NCI-H1048 (cell line): Measurements from ENCODE around the gene ZNF790.
"Not testable (repeated sequence)": the region's sequence is repeated elsewhere in the genome, so short reads cannot be mapped to it uniquely, and the experiment has no call there.

ENCODE experiments used
- DNase-seq: peaks from one replicate; lab custom pipeline; 2025; lab: John Stamatoyannopoulos, UW

Gene ZNF790

GRCh38 chr19:36837906-36838783 lies at the start of gene ZNF790:
TSS of gene ZNF790 (minus strand) at chr19:36838387. CDS start at chr19:36825619, 12,768 bp downstream.
- DNase-seq, result no peak

- DNase-seq, result no peak
These were observed 39.1 kb upstream of the ZNF790 start for GRCh38 chr19:36876993-36877938.

GRCh38 chr19:36851898-36852297 lies 13.7 kb upstream of the ZNF790 start:
- no peak for DNase-seq

DNA sequence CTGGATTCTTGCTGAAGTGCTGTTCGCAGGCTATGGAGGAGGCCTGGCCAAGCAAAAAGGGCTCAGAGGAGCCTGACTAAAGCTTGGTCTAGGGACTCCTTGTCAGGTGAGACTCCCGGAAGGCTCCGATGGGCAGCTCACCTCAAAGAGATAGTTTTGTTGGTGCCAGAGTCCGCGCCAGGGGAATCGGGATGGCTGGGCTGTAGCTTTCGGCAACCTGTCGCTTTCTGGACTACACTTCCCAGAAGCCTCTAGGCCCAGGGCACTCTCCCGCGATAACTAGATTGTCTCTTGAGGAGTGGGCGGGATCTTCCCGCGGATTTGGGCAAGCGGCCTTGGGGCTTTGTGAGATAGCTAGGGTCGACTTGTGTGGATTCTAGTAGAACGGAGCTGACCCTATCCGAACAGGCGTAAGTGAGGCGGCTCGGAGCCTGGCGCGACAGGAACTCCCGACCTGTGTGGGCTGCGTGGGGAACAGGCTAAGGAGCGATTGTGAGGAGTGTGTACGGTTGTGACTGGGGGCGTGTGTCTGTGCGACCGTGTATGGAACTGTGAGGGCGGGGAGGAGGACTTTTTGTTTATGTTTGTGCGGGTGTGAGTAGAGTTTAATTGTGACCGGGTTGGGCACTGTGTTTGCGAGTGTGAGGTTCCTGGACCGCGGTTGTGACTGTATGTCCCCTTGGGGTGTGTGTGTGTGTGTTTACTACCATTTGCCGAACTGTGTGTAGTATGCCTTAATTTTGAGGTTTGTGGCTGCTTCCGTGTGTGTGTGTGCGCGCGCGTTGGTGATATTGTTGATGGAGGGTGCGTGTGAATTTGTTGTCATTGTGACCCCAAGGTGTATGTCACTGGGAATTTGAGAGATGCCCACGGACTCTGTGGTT lies 12.6 kb upstream of the ZNF790 start, which contains the start of gene ZNF345:
Gene ZNF345, plus strand, starts transcription at position 318 of the 884 bp plus-strand sequence. CDS start 25,955 bp downstream, outside the sequence.
- DNase-seq, result peak; percentile 56

GRCh38 chr19:36849701-36850558 lies 11.7 kb upstream of the ZNF790 start:
- DNase-seq, result peak; percentile 2

- DNase-seq, result no peak
These were observed 9.8 kb upstream of the ZNF790 start for GRCh38 chr19:36847968-36848367.

DNA sequence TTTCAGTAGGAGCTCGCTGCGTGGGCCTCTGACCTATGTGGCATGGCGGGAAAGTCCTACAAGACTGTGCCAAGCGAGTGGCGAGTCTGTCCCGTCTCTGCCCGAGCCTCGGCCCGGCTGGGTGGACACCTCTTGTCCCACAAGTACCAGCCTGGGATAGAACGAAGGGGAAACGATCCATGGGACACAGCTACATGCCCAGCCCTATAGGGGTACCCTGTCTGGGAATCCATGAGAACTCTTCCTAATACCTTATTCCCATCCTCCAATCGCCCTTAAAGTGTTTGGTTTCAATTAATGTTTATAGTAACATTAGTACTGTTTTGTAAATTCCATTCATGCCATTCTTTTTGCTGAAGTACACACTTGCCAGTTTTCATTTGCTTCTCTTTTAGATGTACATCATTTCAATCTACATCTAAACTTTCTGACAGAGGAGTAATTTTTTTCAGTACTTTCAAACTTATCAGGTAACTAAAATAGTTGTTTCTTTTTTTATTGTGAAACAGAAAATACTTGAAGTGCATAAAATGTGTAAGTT lies 667 bp upstream of the ZNF790 start:
- DNase-seq, result no peak

DNA sequence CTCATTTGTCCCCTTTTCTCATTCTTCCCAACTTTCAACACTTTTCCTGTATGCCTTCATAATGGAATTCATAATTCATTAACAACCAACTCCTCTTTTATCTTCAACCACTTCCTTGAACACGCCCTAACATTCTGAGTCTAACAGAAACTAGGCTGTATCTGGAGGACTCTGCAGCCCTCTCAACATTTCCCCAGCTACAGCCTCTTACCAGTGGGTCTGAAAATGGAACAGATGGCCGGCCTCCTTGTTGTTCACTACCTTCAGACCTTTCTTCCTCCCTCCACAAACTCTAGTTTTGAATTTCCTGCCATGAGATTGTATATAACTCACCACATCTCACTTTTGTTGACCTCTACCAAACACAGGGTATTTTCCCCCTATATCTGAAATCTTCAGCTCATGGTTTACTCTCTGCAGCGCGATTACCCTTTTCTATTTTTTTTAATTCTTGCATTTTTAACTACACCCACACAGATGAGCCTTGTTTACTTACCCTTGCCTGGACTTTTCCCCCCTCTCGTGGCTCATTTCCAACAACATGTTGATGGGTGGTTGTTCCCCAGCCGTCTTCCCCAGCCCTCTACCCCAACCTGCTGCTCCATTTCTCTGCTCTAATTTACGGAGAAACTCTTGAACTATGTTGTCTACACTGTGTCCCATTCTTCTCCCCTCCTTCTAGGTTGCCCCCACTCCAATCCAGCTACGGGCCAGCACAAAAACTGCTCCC lies 846 bp downstream of the ZNF790 start:
- DNase-seq, result no peak

DNA sequence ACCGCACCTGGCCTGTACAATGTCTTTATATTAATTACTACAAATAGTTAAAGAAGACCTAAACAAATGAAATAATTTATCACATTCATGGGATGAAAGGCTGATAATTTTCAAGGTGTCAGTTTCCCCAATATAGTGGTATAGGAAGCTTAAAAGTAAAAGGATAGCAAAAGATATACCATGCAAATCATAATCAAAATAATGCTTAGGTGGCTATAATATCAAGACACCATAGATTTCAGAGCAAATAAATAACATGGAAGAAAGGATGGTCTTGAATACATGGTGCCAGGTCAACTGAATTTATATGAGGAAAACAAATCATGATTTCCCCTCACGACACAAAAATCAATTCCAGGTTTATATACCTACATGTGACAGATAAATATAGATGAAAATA lies 4.8 kb downstream of the ZNF790 start:
- DNase-seq, result no peak

- DNase-seq, result no peak
These were observed 16.4 kb downstream of the ZNF790 start for GRCh38 chr19:36821758-36822157.

DNA sequence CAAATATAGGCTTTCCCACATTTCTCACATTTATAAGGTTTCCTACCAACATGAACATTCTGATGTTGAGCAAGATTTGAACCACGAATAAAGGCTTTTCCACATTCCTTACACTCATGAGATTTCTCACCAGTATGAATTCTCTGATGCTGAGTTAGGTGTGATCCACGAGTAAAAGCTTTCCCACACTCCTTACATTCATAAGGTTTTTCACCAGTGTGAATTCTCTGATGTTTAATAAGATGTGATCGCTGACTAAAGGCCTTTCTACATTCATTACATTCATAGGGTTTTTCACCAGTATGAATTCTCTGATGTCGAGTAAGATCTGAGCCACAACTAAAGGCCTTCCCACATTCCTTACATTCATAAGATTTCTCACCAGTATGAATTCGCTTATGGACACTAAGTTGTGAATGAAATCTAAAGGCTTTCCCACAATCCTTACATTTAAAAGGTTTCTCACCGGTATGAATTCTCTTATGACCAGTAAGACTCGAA lies 19.0 kb downstream of the ZNF790 start:
- DNase-seq, result no peak

DNA sequence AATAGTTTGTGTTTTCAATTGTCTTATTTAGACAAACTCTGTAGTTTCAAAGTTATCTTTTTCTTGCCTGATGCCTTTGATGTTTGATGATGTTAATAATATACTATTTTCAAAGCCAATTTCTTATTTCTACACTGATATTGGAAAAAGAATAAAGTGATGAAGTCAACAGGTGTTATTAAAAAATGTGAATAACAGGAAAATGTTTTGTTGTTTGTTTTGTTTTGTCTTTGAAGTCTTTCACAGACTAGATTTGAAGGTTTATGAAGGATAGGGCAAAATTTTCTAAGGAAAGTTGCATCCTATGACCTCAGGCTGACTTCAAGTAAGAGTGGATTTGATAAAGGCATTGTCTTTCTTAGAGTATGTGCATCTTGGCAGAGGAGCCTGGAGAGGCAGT lies 31.2 kb downstream of the ZNF790 start:
- DNase-seq, result no peak

GRCh38 chr19:36805364-36805763 lies 32.8 kb downstream of the ZNF790 start:
- no peak for DNase-seq

DNA sequence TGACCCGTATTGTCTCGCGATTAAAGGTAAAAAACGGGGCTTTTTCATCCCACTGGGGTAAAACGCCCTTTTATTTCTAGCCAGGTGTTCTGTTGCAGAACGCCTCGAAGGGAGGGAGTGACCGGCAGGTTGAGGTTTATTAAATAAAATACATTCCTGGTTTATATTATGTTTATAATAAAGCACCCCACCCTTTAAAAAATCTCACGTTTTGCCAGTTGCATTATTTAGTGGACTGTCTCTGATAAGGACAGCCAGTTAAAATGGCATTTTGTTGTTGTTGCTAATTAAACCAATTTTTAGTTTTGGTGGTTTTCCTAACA lies 40.4 kb downstream of the ZNF790 start:
- DNase-seq, result no peak

- DNase-seq, result no peak
These were observed 41.5 kb downstream of the ZNF790 start for GRCh38 chr19:36796714-36796992.

DNA sequence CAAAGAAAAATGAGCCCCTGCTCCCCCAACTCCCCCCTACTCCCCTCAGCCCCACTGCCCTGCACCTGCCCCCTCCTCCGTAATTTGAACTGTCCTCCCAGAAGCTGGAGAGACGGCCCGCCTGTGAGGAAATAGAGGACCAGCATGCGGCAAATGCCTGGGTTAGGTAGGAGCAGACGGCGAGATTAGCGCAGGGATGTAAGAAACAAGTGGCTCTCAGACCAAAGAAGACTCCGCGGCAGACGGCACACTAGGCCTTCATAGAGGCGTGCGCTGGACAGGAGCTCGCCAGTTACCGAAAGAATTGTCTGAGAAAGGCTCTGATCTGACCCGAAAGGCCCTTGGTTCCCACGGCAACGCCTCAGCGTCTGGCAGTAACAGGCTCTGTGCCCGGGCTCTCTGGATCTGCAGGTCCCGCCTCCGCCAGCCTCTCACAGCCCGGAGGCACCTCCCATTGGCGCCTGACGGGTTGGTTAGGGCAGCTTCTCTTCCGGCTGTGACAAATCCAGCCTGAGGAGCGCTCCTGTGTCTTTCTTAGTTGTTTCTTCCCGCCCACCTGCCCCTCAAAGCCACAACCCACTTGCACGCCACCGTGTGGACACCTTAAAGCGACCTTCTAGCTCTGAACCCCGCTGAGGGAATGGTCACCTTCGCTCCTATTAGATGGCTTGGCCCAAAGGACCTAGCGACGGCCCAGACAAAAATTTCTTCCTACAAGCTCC lies 46.6 kb downstream of the ZNF790 start:
- not testable (repeated sequence) for DNase-seq

DNA sequence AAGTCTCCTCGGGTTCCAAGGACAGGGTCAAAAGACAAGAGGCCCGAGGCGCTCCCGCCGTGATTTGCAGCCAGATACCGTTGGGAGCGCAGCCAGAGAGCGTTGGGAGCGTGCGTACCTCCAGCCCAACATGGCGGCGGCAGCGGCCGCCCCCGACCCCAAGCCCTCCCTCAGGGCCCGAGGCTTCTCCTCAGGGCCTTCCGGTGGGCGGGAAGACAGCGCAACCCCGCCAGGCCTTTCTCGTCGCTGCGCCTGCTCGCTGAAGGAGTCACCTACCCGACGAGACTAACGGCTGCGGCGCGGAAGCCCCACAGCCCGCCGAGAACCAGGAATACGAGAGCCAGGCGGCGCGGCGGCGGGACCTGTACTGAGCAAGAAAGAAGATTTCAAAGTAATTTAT lies 62.4 kb downstream of the ZNF790 start:
- no peak for DNase-seq

- DNase-seq, result no peak
These were observed 65.0 kb downstream of the ZNF790 start for GRCh38 chr19:36773223-36773579.
